HG03045 (cell line): ENCODE results near the gene ACAP1.
"Not testable (repeated sequence)": the region's sequence is repeated elsewhere in the genome, so short reads cannot be mapped to it uniquely, and the experiment has no call there.

Experiments
- ATAC-seq: cut with Tn5 transposase; IDR thresholded peaks from one replicate; pipeline ENCODE4 v1.9.1; 2021; ENCODE audit warnings: mild to moderate bottlenecking, moderate library complexity; ENCODE audit not compliant: unreplicated experiment

ACAP1 gene

DNA sequence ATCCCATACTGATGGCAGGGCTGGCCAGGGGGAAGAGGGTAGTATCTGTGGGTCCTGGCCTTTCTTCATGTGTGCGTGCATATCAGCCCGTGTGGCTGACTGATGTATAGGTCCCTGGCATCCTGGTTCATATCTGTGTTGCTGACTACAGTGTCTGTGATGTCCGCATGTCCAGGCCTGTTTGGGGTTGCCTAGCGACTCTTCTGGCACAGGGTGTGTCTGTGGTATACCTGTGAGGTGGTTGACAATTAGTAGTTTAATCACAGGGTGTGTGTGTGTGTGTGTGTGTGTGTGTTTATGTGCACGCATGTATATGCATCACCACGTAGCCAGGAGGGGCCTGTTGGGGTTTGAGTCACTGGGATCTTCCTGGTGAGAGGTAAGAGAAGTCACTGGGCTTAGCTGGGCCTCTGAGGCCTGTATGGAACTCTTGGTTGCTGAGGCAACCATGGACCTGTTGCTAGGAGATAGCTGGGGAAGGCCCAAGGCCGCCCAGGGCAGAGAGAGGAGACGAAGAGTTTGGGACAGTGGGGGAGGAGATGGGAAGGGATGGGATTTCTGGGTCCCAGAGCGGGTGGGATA is 18.0 kb downstream of the ACAP1 start:
- no peak for ATAC-seq

DNA sequence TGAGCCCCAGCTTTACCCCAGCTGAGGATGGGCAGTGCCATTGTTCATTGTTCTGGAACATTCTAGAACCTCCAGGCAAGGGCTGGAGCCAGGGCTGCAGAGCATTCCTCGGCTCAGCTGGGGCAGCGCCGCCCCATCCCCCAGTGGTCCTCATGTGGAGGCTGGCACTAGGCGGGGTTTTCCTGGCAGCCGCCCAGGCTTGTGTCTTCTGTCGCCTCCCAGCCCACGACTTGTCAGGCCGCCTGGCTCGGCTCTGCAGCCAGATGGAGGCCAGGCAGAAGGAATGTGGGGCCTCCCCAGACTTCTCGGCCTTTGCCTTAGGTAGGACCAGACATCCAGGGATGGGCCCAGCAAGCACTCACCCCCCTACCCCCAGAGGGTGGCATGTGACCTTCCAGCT is 18.7 kb downstream of the ACAP1 start, which contains the start of gene TMEM95:
Gene TMEM95 (plus strand): TSS at position 104 of the 400 bp plus-strand sequence. CDS start 49 bp downstream, at position 153.
- ATAC-seq = no peak

DNA sequence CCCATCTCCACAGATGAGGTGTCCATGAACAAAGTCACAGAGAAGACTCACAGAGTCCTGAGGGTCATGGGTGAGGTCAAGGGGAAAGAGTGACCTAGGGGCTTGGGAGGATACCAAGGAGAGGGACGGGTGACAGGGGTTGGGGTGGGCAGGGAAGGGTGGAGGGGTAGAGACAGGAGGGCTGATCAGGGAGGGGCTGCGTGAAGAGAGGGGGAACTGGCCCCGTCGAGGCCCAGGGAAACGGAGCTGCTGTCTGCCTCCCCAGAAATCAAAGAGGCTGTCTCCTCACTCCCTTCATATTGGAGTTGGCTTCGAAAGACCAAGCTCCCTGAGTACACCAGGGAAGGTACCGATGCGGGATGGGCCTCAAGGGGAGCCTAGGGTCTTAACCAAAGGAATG is 19.2 kb downstream of the ACAP1 start:
- no peak for ATAC-seq

DNA sequence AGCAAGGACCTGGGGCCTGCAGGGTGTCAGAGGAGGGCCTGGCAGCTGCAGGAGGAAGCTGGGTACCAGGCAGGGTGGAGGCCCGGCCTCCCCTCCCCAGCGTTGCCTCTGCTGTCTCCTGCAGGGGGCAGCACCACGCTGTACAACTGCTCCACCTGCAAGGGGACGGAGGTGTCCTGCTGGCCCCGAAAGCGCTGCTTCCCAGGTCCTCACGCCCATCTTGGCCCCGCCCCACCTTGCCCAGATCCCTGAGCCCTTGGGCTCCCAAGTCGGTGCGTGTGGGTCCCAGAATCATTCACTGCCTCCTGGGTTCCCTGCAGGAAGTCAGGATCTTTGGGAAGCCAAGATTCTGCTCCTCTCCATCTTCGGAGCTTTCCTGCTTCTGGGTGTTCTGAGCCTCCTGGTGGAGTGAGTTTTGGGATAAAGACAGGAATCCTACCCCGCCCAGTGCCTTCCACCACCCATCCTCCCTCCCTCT is 19.8 kb downstream of the ACAP1 start:
- ATAC-seq = no peak

DNA sequence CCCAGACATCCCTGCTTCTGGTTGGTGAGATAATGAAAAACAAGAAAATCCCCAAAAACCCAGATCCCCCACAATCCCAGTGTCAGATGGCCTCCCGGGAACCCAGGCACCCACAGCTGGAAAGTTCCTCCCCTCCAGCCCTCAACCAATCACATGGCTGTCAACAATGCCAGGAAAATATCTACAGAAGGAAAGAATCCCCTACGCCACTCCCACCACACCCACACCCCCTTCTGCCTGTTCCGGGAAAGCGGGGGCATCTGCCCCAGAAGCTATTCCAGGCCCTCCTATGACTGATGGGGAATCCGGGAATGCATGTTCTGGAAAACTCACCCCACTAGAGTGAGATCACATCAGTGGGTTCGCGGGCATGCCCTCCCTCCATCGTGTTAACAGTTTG is 20.4 kb downstream of the ACAP1 start:
- ATAC-seq = no peak

DNA sequence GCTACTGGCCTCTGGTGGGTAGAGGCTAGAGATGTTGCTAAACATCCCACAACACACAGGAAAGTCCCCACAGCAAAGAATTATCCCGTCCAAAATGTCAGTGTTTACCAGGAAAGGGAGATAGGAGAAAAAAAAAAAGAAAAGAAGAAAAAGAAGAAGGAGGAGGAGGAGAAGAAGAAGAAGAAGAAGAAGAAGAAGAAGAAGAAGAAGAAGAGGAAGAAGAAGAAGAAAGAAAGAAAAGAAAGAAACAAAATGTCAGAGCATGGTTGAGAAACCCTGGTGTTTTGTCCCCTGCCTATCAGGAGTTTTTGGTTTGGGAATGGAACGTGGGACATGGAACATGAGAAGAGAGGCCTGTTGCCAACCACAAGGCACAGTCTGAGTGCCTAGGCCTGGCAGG is 21.1 kb downstream of the ACAP1 start:
- no peak for ATAC-seq

DNA sequence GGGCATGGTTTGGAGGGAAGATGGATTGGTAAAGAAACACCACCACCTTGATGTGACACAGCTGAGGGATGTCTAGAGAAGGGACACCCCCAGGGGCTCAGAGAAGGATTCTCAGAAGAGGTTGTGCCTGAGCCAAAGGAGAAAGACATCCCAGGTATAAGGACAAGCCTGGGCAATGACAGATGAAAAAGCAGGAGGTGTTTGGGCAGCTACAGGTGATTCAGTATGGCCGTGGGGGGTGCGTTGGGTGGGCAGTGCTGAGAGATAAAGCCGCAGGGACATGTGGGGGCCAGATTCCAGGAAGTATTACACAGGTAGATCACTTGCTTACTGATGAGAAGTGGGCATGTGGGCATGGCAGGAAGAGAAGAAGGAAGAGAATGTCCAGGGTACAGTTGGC is 25.6 kb downstream of the ACAP1 start:
- ATAC-seq = no peak

DNA sequence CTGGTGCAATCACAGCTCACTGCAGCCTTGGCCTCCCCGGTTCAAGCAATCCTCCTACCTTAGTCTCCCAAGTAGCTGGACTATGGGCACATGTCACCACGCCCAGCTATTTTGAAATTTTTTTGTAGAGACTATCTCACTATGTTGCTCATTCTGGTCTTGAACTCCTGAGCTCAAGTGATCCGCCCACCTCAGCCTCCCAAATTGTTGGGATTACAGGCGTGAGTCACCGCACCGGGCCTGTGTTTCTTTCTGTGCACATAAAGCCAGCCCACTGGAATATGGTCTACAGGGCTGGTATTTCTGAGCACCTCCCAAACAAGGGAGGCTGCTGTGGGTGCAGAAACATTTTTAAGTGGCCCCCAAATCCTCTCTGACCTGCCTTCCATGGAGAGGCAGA is 27.0 kb downstream of the ACAP1 start:
- ATAC-seq = no peak

DNA sequence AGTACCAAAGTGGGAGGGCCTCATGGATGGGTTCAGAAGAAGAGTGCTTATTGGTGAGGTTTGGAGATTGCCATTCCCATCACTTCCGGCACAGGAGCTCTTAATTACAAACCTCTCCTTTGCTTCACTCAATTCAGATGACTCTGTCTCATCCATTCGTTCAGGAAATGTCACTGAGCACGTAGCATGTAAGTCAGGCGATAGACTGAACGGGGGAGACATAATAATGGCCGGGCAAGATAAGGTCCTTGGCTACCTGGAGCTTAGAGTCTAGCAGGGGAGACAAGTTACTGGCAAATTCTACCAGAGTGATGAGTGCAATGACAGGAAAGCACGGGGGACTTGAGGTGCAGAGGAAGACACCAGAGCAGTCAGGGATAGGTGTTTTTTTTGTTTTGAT is 29.6 kb downstream of the ACAP1 start:
- ATAC-seq = not testable (repeated sequence)

DNA sequence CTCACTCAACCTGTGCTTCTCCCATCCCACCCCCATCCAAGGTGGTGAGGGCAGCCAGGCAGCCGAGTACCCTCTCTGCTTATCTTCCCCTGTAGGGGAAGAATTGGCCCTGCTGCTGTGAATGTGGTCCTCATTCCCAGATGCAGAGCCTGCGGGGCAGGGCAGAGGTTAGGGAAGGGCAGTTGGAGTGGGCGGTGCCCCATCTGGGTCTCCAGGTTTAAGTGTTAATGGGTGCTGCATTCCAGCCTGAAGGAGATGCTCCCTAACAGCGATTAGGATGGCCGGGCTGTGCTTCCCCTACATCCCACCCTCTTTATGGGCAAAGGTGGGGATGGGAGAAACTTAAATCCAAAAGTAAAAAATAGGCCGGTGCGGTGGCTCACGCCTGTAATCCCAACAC is 30.8 kb downstream of the ACAP1 start:
- no peak for ATAC-seq

DNA sequence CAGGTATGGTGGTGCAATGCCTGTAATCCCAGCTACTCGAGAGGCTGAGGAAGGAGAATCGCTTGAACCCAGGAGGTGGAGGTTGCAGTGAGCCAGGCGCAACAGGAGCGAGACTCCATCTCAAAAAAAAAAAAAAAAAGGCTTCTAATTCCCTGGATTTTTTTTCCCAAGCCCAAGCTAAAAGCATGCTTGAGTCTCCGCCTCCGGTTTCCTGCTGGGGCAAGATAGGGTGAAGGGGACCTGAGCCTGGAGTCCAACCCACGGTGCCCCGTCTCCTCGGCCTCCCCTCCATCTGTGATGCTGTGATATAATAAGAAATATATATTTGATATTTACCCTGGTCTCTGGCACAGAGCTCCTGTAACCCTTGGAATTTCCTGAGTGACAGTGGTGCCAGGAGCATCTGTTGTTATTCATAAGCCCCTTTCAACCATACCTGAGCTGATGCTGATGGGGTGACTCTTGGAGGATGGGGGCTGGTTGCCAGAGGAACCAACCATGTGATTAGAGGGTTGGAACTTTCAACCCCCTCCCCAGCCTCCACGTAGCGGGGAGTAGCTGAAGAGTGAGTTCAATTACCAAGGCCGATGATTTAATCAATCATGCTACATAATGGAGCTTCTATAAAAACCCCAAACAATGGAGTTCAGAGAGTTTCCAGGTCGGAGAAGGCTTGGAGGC is 31.7 kb downstream of the ACAP1 start:
- no peak for ATAC-seq

DNA sequence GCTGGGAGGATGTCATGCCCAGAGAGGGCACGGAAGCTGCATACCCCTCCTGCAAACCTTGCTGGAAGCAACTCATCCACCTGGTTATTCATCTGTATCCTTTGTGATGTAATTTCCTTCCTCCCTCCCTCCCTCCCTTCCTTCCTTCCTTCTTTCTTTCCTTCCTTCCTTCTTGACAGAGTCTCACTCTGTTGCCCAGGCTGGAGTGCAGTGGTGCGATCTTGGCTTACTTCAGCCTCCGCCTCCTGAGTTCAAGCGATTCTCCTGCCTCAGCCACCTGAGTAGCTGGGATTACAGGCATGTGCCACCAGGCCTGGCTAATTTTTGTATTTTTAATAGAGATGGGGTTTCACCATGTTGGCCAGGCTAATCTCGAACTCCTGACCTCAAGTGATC is 32.3 kb downstream of the ACAP1 start:
- not testable (repeated sequence) for ATAC-seq

DNA sequence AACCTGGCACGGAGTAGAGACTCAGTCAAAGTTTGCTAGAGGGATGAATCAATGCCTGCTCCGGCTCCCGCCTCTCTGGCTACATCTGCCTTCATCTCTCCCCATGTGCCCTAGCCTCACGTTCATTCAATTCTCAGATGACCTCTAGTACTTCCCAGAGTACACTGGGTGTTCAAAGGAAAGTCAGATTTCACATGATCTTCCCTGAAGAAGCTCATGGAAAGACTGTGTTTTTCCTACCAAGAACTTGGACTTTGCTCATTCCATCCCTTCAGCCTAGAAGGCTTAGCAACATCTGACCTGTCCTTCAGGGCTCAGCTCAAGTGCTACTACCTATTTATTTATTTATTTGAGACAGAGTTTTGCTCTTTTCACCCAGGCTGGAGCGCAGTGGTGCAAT is 33.5 kb downstream of the ACAP1 start:
- no peak for ATAC-seq

DNA sequence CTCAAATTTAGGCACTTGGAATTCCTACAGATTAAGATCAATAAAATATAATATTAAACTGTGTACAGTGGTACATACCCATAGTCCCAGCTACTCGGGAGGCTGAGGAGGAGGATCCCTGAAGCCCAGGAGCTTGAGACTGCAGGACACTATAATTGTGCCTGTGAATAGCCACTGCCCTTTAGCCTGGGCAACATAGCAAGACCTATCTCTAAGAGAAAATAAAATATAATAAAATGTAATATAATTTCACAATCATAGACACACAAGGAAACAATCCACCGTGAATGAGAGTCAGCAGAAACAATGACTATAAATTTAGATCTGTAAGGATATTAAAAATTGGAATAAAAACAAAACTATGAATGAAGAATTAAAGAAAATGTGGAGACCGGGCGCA is 34.5 kb downstream of the ACAP1 start:
- ATAC-seq = no peak

DNA sequence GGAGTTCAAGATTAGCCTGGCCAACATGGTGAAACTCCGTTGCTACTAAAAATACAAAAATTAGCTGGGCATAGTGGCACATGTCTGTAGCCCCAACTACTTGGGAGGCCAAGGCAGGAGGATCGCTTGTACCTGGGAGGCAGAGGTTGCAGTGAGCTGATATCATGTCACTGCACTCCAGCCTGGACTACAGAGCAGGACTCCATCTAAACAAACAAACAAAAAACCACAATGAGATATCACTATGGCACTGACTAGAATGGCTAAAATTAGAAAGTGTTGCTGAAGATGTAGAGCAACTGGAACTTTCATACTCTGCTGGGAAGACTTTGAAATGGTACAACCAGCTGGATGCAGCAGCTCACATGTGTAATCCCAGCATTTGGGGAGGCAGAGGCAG is 38.0 kb downstream of the ACAP1 start:
- ATAC-seq = no peak

DNA sequence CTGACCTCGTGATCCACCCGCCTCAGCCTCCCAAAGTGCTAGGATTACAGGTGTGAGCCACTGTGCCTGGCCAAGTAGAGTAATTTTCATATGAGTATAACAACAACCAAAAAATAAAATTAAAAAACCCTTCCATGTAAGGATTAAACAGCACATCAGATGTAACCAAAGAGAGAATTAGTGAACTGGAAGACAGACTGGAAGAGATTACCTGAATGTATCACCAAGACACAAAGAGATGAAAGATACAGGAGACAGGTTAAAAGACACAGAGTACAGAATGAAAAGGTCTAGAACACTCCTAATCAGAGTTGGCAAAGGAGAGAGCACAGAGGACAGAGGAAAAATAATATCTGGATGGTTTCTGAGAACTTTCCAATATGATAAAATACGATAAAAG is 42.8 kb downstream of the ACAP1 start:
- no peak for ATAC-seq

DNA sequence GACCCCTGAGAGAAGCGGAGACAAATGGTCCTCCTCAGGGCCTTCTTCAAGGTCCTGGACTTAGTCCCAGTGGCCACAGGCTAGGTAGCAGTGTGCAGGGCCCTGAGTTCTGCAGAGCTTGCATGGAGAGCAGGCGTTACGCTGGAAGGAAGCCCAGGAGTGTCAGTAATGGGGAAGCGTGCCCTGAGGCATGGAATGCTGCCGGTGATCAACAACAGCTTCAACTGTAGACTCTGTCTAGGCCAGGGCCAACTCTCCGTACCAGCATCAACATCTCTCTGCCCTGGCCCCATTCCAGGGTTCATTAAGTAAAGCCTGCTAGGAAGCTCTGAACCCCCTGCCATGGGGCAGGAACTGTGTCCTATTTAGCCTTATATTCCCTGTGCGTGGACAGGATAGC is 44.0 kb downstream of the ACAP1 start:
- ATAC-seq = no peak

DNA sequence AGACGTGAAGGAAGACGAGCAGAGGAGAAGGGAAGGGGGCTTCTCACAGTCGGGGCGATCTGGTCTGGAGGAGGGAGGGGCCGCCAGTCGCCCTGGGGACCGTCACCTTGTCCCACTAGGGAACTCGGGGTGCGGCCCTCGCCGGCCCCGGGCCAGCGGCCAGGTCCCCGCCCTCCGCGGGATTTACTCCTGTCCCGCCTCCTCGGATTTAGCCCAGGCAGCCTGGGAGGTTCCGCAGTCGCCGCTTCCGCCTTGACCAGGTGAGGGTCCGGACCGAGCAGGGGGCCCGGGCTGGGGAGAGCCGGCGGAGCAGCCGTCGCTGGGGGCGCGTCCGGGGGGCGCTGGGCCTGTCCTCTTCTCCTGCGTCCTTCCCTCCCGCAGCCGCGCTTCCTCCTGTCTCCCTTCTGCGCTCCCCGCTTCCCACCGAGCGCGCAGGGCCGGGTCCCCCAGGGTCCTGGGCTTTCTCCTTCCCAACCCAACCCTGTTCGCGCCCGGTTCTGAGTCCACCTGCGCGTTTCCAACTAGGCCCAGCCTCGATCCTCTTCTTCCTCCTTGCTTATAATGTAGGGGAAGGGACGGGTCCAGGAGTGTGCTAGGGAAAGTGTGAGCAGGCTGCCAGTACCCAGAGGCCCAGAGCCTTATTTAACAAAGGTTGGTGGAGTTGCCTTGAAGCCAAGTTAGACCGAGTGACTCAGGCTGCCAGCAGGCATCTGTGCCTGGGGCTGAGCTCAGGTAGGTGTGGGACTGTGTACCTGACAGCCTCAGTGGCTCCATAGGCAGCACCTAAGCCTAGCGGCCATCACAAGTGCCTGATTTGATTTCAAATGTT is 44.7 kb downstream of the ACAP1 start, which contains the start of gene TNK1:
Gene TNK1 (plus strand): TSS at position 235 of the 829 bp plus-strand sequence. CDS start 1,838 bp downstream, outside the sequence.
- ATAC-seq = no peak

DNA sequence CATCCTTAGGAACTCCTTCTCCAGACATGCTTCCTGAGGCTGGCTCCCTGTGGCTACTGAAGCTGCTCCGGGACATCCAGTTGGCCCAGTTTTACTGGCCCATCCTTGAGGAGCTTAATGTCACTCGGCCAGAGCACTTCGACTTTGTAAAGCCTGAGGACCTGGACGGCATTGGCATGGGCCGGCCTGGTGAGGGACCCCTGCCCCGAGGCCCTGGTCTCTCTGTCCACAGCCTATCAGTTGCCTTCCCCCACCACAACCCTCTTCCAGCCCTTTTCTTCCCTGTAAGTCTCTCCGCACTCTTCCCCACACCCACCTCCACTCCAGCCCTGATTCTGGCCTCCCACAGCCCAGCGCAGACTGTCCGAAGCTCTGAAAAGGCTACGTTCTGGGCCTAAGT is 46.6 kb downstream of the ACAP1 start:
- ATAC-seq = no peak

DNA sequence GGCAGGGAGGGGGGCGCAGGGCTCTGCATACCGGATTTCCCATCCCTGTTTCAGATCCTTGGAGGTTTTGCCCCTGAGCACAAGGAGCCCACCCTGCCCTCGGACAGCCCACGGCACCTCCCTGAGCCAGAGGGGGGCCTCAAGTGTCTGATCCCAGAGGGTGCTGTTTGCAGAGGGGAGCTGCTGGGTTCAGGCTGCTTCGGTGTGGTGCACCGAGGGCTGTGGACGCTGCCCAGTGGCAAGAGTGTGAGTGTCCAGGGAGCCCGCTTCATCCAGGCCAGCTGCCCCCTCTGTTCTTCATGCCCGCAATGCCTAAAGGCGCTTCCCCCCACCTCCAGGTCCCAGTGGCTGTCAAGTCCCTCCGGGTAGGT is 47.0 kb downstream of the ACAP1 start:
- no peak for ATAC-seq

DNA sequence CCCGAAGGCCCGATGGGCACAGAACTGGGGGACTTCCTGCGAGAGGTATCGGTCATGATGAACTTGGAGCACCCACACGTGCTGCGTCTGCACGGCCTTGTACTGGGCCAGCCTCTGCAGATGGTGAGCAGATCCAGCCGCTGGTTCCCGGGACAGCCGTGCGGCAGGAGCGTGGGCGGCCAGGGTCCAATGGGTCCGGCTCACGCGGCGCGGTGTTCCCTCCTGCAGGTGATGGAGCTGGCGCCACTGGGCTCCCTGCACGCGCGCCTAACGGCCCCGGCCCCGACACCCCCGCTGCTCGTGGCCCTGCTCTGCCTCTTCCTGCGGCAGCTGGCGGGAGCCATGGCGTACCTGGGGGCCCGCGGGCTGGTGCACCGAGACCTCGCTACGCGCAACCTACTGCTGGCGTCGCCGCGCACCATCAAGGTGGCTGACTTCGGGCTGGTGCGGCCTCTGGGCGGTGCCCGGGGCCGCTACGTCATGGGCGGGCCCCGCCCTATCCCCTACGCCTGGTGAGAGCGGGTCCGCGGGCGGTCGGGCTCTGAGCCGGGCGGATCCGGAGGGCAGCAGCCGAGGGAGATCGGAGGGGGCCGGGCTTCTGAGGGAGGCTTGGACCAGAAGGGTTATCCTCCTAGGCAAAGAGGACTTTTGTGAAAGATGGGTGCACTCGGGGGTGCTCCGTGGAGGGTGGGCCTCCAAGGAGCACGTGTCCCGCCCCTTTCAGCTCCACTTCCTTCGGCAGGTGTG is 47.6 kb downstream of the ACAP1 start:
- ATAC-seq = peak; percentile 63
